Sigmoid colon (tissue), 4 donors: ENCODE results near the gene UTF1.

Experiments used
- POLR2A ChIP-seq, 2 donors: fragments of 450-650 bp; IDR thresholded peaks; one replicate each; pipeline ENCODE4 v1.6.1; 2016; ENCODE audit warnings: antibody characterized with exemption in 2 of 2, mild to moderate bottlenecking in 2 of 2, moderate library complexity in 2 of 2
- POLR2AphosphoS5 ChIP-seq, 4 donors: sonication (generic); formaldehyde crosslinking; IDR thresholded peaks; one replicate each; pipeline ENCODE4 v1.6.1; 2017; ENCODE audit warnings: antibody characterized with exemption in 4 of 4
- TF ChIP-seq, protein P1 (sequence below), 4 experiments: fragments of 450-650 bp in 3 of 4; fragments of 200-600 bp in 1 of 4; IDR thresholded peaks; one replicate each; pipeline ENCODE4 v1.5.1; 2016 to 2019; ENCODE audit warnings: antibody characterized with exemption in 4 of 4, mild to moderate bottlenecking in 3 of 4, moderate library complexity in 2 of 4

DNA sequence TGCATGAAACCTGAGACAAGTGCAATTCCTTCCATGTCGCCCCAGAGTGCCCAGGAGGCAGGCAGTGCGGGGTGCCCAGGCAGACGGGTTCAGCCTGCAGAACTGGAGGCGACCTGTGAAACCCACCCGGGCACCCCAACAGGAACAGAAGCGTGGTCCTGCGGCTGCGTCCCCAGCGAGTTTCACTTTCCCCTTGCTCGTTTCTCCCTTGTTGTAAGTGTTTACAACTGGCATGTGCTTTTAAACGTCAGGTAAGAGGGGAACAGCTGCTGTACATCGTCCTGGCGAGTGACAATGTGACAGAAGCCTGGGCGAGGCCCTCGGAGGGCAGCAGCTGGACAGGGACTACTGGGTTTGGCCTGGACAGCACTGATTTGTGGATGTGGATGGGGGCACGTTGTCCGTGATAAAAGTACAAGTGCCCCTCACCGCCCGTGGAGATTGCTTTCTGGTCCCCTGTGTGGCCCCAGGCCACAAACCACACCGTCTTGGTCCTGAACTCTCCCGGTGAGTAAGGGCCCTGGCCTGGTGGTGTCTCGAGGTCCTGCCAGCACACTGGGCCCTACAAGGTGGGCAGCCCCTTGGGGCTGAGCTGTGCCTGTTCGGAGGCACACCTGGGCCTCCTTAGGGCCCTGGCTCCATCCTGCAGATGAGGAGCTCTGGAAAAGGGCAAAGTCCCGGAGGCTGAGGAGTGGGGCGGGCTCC lies 11.6 kb downstream of the UTF1 start:
- TF ChIP-seq, protein P1, sequence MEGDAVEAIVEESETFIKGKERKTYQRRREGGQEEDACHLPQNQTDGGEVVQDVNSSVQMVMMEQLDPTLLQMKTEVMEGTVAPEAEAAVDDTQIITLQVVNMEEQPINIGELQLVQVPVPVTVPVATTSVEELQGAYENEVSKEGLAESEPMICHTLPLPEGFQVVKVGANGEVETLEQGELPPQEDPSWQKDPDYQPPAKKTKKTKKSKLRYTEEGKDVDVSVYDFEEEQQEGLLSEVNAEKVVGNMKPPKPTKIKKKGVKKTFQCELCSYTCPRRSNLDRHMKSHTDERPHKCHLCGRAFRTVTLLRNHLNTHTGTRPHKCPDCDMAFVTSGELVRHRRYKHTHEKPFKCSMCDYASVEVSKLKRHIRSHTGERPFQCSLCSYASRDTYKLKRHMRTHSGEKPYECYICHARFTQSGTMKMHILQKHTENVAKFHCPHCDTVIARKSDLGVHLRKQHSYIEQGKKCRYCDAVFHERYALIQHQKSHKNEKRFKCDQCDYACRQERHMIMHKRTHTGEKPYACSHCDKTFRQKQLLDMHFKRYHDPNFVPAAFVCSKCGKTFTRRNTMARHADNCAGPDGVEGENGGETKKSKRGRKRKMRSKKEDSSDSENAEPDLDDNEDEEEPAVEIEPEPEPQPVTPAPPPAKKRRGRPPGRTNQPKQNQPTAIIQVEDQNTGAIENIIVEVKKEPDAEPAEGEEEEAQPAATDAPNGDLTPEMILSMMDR (IDR thresholded peaks at IDR 0.05) = no peak
- TF ChIP-seq POLR2A (IDR thresholded peaks at IDR 0.05) (no peak), POLR2AphosphoS5 (IDR thresholded peaks at IDR 0.05) (no peak)
